LoVo (cell line): ENCODE results near the gene EFR3B.
"Not testable (repeated sequence)": the region's sequence is repeated elsewhere in the genome, so short reads cannot be mapped to it uniquely, and the experiment has no call there.

Experiments
- DNase-seq: peaks from one replicate; pipeline ENCODE4 v3.0.0-alpha.2; 2016; ENCODE audit warnings: low spot score

EFR3B gene

GRCh38 chr2:25073025-25073424, 31.1 kb downstream of the EFR3B start:
- no peak for DNase-seq

GRCh38 chr2:25073914-25074313, 32.0 kb downstream of the EFR3B start:
- DNase-seq: no peak

- DNase-seq: no peak
Measured at GRCh38 chr2:25074826-25075225, 33.0 kb downstream of the EFR3B start.

GRCh38 chr2:25076749-25077148, 34.9 kb downstream of the EFR3B start:
- DNase-seq: no peak

DNA sequence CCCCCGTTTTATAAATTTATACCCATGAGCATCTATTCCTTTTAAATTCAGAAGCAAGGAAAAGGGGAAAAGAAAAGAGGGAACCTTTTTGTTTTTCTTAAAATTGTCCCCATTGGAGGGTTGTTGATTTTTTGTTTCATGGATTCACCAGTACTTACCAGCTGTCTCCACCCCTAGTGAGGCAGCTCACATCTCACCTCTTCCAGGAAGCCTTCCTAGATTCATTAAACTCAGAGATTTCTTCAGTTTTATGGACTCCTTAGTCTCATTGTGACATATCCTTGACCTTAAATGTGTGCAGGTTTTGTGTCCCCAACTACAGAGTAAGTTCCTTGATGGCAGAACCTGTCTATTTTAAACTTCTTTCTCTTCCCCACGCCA, 35.9 kb downstream of the EFR3B start:
- DNase-seq: no peak

DNA sequence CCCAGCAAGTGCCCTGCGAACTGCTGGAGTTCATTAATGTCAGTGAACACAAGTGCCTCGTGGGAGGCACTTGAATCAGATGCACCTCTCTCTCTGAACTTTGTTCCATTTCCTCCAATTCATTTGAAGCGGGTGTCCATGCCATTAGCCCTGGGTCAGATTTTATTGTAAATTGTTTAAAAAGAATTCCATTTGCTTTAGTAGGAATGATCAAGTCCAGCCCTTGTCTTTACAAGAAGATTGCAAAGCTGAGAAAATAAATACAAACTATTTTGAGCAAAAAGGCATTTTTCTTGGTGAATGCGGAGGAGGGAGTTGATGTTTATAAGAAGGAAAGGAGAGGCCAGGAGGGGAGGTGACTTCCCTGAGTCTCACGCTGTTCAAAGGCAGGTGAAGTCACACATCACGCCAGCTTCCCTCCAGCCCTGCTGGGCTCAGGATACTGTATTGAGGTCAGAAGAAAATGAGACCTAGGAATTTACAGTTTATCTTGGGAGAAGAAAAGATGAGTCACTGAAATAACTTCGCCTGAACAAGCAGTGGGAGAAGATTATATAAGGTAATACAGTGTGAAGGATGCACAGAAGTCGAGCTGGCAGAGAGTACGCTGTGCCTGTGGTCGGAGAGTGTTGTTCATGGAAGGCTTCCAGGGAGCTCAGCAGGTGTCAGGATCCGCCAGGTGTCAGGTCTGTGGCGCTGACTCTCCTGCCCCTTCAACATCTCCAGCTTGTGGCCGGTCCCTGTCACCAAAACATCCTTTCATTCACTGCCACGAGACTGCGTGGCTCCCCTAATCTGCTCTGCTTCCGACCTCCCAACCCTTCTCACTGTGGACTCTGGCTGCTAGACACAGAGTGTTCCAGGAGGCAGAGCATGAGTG, 36.5 kb downstream of the EFR3B start:
- peak; percentile 86 for DNase-seq

GRCh38 chr2:25079050-25079635, 37.3 kb downstream of the EFR3B start:
- no peak for DNase-seq

GRCh38 chr2:25081237-25081790, 39.4 kb downstream of the EFR3B start:
- no peak for DNase-seq

- DNase-seq: no peak
Measured at GRCh38 chr2:25082002-25082622, 40.2 kb downstream of the EFR3B start.

DNA sequence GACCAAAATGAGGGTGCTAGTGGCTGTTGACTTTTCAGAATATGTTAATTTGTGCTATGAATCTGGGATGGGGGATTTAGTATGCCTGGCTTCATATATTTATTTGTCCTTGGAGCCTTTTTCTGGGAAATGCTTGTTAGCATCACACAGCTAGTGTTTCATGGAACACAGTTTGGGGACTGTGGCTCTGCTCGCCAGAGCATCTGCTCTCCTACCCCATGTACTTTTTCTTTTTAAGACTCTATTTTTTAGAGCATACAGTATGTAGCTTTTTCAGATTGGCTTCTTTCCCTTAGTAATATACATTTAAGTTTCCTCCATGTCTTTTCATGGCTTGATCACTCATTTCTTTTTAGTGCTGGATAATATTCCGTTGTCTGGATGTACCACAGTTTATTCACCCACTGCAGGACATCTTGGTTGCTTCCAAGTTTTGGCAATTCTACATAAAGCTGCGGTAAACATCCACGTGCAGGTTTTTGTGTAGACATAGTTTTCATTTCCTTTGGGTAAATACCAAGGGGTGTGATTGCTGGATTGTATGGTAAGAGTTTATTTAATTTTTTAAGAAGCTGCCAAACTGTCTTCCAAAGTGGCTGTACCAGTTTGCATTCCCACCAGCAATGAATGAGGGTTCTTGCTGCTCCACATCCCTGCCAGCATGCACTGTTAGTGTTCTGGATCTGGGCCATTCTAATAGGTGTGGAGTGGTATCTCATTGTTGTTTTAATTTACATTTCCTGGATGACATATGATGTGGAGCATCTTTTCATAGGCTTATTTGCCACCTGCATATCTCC, 44.1 kb downstream of the EFR3B start:
- DNase-seq: no peak

DNA sequence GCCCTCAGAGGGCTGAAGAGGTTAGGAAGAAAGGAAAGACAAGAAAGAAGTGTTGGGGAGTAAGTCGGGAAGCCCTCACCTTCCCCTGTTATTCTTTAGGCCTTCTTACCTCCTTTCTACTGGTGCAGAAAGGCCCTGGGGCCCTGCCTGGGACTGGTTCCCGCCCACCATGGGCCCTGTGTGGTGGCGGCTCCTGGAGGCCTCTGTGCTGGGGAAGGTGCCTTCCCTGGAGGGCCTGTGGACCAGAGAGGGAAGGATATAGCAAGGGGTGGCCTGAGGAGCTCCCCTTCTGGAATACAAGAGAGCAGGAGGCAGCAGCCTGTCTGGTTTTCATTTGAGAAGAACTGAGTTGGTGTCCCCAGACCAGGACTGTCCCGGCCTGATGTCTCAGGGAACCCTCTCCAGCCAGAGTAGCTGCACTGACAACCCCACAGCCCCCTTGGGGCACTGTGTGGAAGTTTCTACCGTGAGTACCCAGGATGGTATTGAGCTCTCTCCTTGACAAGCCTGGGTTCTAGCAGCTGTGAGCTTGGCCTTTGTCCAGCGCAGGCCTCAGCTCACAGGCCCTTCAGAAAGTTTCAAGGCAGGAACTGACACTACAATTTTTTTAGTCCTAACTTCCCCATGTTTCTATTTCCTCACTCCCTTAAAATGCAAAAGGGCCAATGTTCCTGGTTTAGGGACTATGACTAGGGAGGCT, 47.1 kb downstream of the EFR3B start:
- no peak for DNase-seq

- DNase-seq: no peak
Measured at GRCh38 chr2:25089605-25090315, 47.9 kb downstream of the EFR3B start.

DNA sequence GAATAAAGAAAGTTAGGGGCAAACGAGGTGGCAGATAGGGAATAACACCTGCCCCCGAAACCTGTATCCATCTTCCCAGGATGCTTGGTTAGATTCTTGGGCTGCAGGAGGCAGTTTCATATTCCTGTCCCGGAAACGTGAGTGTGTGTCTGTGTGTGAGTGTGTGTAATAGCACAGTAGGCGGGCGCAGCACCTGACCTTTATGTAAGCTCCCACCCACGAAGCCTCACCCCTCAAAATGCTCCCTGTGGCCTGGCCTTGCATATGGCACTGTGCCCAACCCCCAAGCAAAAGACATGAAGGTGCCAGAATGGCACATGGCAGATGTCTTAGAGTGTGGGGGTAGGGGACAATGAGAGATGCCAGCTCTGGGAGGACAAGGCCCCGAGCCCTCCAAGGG, 48.9 kb downstream of the EFR3B start:
- no peak for DNase-seq

GRCh38 chr2:25091265-25091664, 49.4 kb downstream of the EFR3B start:
- no peak for DNase-seq

DNA sequence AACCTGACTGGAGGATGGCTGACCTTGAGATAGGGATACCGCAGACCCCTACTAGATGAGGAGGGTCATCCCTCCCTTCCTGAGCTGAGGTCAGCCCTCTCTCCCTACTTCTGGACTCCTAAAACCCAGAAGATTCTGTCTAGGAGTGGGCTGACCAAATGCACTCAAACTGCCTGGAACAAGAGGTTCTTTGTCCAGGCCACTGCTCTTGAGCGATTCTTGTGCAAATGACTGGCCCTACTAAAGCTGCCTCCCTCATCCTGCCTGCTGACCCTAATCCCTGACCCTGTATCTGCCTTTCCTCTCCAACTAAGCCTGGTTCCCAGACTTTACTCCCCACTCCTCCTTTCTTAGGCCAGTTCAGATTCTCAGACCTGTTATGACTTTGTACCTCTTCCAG, 56.2 kb downstream of the EFR3B start:
- DNase-seq: no peak

DNA sequence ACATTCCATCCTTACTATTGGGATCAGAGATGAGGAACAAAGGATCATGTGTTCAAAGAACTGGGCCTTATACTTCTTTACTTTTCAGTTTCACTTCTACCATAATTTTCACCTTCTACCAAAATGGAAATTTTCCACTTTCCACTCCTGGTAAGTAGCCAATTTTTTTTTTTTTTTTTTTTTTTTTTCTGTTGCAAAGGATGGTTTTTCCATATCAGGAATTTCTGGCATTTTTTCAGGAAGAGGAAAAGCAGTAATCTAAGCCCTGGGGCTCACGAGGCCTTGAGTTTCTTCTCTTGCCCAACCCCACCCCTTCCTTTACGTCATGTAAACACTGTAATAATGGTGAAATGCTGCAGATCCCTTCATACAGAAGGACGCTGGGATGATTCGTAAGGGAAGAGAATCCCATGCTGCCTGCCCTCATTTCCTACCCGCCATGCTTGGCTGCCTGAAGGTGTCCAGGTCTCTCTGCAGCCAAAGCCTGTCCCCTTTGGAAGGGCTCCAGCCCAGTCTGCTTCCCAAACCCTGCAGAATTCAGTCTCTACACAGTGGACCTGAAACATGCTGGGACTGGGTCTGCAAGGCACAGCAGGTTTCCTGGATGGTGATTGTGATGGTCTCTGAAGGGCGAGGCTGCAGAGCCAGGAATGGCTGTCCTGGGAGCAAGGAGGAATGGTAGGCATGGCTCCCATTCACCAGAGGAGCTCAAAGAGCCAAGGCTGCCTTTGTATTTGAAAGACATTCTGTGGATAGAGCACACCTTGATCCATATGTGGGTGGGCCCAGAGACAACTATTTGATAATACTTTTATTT, 57.0 kb downstream of the EFR3B start:
- DNase-seq: no peak

DNA sequence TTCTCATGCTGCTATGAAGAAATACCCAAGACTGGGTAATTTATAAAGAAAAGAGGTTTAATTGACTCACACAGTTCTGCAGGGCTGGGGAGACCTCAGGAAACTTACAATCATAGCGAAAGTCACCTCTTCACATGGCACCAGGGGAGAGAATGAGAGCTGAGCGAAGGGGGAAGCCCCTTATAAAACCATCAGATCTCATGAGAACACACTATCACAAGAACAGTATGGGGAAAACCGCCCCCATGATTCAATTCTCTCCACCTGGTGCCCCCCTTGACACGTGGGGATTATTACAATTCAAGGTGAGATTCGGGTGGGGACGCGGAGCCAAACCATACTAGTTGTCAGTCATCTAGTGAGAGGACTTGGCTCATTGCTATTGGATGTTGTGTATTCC, 60.5 kb downstream of the EFR3B start:
- not testable (repeated sequence) for DNase-seq

DNA sequence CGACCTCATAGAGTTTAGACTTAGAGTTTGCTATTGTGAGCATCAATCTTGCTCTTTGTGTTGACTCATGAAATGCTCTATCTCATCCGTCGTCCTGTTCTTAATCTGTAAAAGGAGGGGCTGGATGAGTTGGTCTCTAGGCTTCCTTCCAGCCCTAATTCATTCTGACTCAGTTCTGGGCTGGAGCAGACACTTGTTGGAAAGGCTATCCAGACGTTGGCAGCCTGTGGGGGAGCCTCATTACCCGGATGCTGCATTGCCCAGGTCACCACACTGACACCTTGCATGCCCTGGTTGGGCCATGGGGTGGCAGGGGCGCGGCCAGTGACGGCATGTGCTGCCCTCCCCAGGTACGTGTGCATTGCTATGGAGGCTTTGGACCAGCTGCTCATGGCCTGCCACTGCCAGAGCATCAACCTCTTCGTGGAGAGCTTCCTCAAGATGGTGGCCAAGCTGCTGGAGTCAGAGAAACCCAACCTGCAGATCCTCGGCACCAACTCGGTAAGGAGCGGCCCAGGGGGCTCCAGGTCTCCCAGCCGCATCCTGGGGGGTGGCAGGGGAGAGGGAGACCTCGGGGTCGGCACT, 61.5 kb downstream of the EFR3B start:
- DNase-seq: peak; percentile 16

DNA sequence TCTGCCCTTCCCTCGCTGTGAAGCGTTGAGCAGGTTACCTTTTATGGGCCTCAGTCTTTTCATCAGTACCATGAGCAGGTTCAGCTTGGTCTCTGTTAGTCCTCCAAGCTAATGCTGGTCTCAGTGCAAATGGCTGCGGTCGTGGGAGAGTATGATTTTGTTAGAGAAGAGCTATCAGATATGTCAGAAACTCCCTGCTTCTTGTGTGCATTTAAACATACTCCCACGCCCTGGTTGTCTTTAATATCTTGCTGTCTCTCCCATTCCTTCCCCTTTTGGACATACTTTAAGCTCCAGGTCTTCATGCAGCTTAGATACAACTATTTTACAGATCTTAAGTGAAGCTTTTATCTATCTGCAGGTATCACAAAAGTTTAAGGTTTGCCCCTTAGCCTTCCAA, 62.9 kb downstream of the EFR3B start:
- no peak for DNase-seq
